ENCODE data around the gene MRPL58. TPM values are rescaled to one million over a fixed set of nuclear protein-coding genes. Genes with fewer than 3 reads are reported as not detected.

The MRPL58 gene
- polyA plus RNA-seq, 3 donors: 18.9 to 52.6 (median 44.4) TPM

DNA sequence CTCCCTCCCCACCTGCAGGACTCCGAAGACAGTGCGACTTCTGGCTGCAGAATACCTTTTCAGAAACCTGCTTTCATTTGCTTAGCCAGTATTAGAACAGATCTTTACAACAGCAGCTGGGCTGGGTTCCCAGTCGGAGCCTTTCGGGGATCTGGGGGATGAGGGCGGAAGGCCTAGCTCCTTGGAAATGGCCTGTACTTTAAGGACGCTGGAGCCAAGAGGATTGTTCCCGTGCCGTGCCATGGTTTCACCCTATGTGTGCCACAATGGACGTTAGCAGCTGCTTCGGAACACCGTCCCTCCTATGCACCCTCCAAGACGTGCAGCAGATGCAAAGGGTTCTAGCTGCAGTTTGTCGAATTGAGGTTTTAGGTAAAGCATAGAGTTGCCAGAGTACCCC lies 50.7 kb downstream of the MRPL58 start:
- 98% methylated on average over 13 of the region's 13 CpGs for WGBS (ENCODE audit: insufficient coverage)
- Mint-ChIP-seq H3K4me3 (no peak overlapping the region), H3K9me3 (no peaks in the 10 kb centered on the region), H3K27me3 (ENCODE audit: low read depth in 3 of 3) (peaks cover 0 to 3% (median 1%) of the 10 kb centered on the region in 3 donors), H3K4me1 (peaks cover 19% of the 10 kb centered on the region), H3K27ac (no peak overlapping the region), H3K36me3 (peaks cover 53 to 66% of the 10 kb centered on the region in 2 donors)
- H4K20me1 ChIP-seq (ENCODE audit: insufficient read depth, low read length): no peaks in the 10 kb centered on the region
- no peaks in the 10 kb centered on the region for H3K9me3 ChIP-seq (replicated peaks in 1 of 2; ENCODE audit: control insufficient read depth in 1 of 2, insufficient read depth in 1 of 2, low read length in 2 of 2)
- peaks cover 7 to 9% of the 10 kb centered on the region in 2 donors for H3K4me1 ChIP-seq (ENCODE audit: control insufficient read depth in 1 of 2, insufficient read depth in 2 of 2, low read length in 2 of 2)
- H3K27ac ChIP-seq (ENCODE audit: low read depth in 1 of 2, low read length in 2 of 2): no peak overlapping the region
- no peak overlapping the region for H2AFZ ChIP-seq (ENCODE audit: insufficient read depth, low read depth, low read length, poor library complexity, severe bottlenecking)
- H3K4me3 ChIP-seq (replicated peaks in 1 of 3; ENCODE audit: low read depth in 2 of 3, low read length in 3 of 3): no peak overlapping the region
- no peak for DNase-seq
- peaks cover 38 to 64% of the 10 kb centered on the region in 2 donors for H3K36me3 ChIP-seq (replicated peaks in 1 of 2; ENCODE audit: control insufficient read depth in 1 of 2, insufficient read depth in 2 of 2, low read length in 2 of 2)
- intact Hi-C loops (cut with micrococcal nuclease): no loop called here
- TF ChIP-seq, protein P1, sequence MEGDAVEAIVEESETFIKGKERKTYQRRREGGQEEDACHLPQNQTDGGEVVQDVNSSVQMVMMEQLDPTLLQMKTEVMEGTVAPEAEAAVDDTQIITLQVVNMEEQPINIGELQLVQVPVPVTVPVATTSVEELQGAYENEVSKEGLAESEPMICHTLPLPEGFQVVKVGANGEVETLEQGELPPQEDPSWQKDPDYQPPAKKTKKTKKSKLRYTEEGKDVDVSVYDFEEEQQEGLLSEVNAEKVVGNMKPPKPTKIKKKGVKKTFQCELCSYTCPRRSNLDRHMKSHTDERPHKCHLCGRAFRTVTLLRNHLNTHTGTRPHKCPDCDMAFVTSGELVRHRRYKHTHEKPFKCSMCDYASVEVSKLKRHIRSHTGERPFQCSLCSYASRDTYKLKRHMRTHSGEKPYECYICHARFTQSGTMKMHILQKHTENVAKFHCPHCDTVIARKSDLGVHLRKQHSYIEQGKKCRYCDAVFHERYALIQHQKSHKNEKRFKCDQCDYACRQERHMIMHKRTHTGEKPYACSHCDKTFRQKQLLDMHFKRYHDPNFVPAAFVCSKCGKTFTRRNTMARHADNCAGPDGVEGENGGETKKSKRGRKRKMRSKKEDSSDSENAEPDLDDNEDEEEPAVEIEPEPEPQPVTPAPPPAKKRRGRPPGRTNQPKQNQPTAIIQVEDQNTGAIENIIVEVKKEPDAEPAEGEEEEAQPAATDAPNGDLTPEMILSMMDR (IDR thresholded peaks at IDR 0.05): no peak
- no peaks in the 10 kb centered on the region for H3K27me3 ChIP-seq (ENCODE audit: control insufficient read depth in 2 of 2, insufficient read depth in 2 of 2, low read length in 2 of 2)
- no peak overlapping the region for H3K9ac ChIP-seq (ENCODE audit: insufficient read depth, low read length, poor library complexity, severe bottlenecking)
- H3K79me2 ChIP-seq (ENCODE audit: insufficient read depth, low read length): no peaks in the 10 kb centered on the region
- no peak overlapping the region for H3K4me2 ChIP-seq (replicated peaks; ENCODE audit: extremely low read depth, low read length, poor library complexity, severe bottlenecking)

DNA sequence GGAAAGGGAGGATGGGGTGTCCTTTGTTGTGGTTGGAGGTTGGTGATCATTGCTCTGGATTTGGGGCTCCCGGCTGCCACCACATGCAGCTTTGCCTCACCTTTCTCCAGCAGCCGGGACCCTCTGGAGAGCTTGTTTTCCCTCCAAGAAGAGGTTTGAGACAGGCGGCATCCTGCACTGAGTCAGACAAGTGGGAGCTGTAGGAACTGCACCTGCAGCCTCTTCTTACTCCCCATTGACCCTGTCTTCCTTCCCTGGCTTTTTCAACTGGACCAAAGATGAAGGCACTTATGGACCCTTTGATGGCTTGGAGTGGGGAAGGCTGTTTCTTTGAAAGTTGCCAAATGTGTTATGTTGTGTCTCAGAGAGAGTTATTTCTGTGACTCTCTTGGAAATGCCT lies 51.2 kb downstream of the MRPL58 start:
- TF ChIP-seq, protein P1 (IDR thresholded peaks at IDR 0.05): no peak
- Histone ChIP-seq H3K4me1 (ENCODE audit: control insufficient read depth in 1 of 2, insufficient read depth in 2 of 2, low read length in 2 of 2) (peaks cover 7 to 9% of the 10 kb centered on the region in 2 donors), H3K9me3 (replicated peaks in 1 of 2; ENCODE audit: control insufficient read depth in 1 of 2, insufficient read depth in 1 of 2, low read length in 2 of 2) (no peaks in the 10 kb centered on the region), H2AFZ (ENCODE audit: insufficient read depth, low read depth, low read length, poor library complexity, severe bottlenecking) (no peak overlapping the region), H3K36me3 (replicated peaks in 1 of 2; ENCODE audit: control insufficient read depth in 1 of 2, insufficient read depth in 2 of 2, low read length in 2 of 2) (peaks cover 38 to 64% of the 10 kb centered on the region in 2 donors), H3K27ac (ENCODE audit: low read depth in 1 of 2, low read length in 2 of 2) (no peak overlapping the region), H3K4me3 (replicated peaks in 1 of 3; ENCODE audit: low read depth in 2 of 3, low read length in 3 of 3) (no peak overlapping the region), H3K9ac (ENCODE audit: insufficient read depth, low read length, poor library complexity, severe bottlenecking) (no peak overlapping the region), H3K4me2 (replicated peaks; ENCODE audit: extremely low read depth, low read length, poor library complexity, severe bottlenecking) (no peak overlapping the region), H3K79me2 (ENCODE audit: insufficient read depth, low read length) (no peaks in the 10 kb centered on the region), H3K27me3 (ENCODE audit: control insufficient read depth in 2 of 2, insufficient read depth in 2 of 2, low read length in 2 of 2) (no peaks in the 10 kb centered on the region), H4K20me1 (ENCODE audit: insufficient read depth, low read length) (no peaks in the 10 kb centered on the region)
- no peak for DNase-seq
- intact Hi-C loops (cut with micrococcal nuclease): no loop called here
- Mint-ChIP-seq H3K27me3 (ENCODE audit: low read depth in 3 of 3) (peaks cover 0 to 3% (median 1%) of the 10 kb centered on the region in 3 donors), H3K27ac (no peak overlapping the region), H3K9me3 (no peaks in the 10 kb centered on the region), H3K36me3 (peaks cover 53 to 64% of the 10 kb centered on the region in 2 donors), H3K4me3 (no peak overlapping the region), H3K4me1 (peaks cover 19% of the 10 kb centered on the region)
- 100% methylated on average over 1 of the region's 3 CpGs for WGBS (ENCODE audit: insufficient coverage)
